HG03139 (cell line): ENCODE data around the gene RAPGEFL1.
A peak's percentile ranks its signal among the peaks of the same experiment; 100 is the strongest.
"Not testable (repeated sequence)": the region's sequence is repeated elsewhere in the genome, so short reads cannot be mapped to it uniquely, and the experiment has no call there.

Experiments used
- ATAC-seq: cut with Tn5 transposase; IDR thresholded peaks from one replicate; pipeline ENCODE4 v1.9.1; 2021; ENCODE audit not compliant: unreplicated experiment

RAPGEFL1 gene

DNA sequence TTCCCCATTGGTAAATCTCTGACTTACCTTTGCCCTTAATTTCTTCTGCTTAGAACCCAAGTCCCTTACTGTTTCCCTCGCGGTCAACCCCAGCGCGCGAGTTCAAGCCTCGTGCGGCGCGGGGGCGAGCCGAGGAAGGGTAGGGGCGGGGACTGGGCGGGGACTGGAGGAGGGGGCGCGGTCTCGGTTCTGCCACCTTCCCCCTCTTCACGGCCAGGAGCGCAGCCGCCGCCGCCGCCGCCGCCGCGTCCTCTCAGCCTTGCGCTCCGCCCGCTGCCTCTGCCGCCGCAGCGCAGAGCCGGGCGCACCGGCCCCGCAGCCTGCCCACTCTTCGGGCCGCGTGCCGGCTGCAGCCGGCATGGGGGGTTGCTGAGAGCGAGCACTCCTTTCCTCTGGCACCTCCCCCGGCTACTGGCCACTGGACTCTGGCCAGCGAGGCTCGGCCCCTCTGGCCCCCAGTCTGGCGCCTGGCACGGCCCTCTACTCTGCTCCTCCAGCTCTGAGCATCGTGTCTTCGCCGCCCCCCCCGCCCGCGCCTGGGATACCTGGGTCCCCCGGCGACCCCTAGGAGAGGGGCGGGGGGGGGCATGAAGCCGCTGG lies at the start of gene RAPGEFL1:
Gene RAPGEFL1 (plus strand): TSS at position 196 of the 600 bp plus-strand sequence. CDS start 392 bp downstream, at position 588.
- no peak for ATAC-seq

DNA sequence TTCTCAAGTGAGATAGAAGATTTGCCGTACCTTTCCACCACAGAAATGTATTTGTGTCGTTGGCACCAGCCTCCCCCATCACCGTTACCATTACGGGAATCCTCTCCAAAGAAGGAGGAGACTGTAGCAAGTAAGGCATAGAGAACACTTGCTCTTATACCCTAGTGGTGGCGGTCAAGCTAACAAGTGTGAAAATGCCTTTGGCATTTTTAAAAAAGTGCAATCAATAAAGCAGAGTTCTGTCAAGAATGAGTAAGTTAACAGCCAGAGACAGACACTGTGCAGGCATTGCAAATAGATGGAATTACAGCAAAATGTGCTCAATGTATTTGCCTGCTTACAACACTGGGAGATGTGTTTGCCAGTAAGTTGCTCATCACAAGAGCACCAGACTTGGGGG lies 47.8 kb upstream of the RAPGEFL1 start:
- ATAC-seq = no peak

GRCh38 chr17:40130352-40131042 lies 46.8 kb upstream of the RAPGEFL1 start:
- no peak for ATAC-seq

- ATAC-seq = no peak
Measured at GRCh38 chr17:40134184-40134583, 43.1 kb upstream of the RAPGEFL1 start.

DNA sequence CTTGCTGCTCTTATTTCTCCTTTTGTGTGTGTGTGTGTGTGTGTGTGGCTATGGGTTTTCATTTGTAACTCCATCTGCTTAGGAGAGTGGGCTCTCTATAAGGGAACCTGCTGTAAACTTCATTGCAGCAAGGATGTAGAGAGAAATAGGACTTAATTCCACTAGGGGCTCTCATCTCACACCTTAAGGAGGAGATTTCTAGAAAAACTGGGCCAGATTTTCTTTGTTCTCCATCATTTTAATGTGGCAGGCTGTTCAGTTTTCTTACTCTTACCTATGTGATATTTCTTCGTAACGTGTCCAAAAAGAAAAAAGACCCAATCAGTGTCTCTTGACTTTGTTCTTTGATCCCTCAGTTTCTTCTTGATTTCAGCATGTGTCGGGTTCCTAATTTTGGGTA lies 41.5 kb upstream of the RAPGEFL1 start:
- no peak for ATAC-seq

DNA sequence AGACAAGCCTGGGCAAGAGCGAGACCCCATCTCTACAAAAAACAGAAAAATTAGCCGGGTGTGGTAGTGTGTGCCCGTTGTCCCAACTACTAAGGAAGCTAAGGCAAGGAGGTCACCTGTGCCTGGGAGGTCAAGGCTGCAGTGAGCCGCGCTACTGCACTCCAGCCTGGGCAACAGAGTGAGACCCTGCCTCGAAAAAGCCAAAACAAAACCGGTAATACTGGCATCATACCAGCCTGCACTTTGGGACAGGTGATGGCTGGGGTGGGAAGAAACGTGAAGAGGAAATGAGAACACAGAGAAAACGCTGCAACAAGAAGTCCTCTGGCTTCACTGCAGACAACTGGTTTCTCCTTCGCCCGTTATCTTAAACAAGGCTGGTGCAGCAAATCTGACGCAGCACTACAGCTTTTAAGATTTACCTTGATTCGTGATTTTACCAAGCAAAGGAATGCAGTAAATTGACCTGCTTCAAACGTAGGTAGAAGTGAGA lies 37.7 kb upstream of the RAPGEFL1 start:
- peak; percentile 7 for ATAC-seq

DNA sequence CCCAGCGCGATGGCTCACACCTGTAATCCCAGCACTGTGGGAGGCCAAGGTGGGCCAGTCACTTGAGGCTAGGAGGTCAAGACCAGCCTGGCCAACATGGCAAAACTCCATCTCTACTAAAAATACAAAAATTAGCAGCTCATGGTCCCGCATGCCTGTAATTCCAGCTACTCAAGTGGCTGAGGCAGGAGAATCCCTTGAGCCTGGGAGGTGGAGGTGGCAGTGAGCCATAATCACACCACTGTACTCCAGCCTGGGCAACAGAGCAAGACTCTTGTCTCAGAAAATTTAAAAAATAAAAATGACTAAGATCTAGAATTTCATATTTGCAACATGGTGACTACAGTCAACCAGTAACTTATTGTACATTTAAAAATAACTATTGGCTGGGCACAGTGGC lies 34.1 kb upstream of the RAPGEFL1 start:
- not testable (repeated sequence) for ATAC-seq

GRCh38 chr17:40145476-40145875 lies 31.8 kb upstream of the RAPGEFL1 start:
- ATAC-seq = no peak

DNA sequence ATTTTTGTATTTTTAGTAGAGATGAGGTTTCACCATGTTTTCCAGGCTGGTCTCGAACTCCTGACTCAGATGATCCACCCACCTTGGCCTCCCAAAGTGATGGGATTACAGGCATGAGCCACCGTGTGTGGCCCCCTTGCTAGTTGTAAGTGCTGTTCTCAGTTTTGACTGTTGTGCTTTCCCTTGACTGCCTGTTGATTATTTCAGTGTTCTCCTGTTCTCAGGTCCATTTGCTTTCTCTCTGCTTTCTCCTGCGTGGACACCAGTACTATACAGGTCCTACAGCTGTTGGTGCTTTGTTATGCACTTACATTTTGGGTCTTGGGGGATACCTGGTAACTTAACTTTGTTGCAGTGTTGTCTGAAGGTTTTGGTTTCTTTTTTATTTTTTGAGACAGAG lies 28.7 kb upstream of the RAPGEFL1 start:
- no peak for ATAC-seq

DNA sequence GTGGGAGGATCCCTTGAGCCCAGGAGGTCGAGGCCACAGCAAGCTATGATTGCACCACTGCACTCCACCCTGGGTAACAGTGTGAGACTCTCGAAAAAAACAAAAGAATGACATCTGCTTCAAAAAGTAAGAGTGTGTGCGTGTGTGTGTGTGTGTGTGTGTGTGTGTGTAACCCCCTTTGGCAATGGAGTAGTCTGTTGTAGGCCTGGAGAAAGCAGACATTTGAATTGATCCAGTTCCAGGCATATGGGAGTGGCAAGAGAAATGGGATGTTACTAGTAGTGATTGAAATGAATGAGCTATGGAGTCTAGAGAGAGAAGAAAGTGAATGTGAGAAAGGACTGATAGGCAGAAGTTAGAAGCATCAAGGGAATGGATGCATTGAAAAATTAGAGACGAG lies 27.0 kb upstream of the RAPGEFL1 start:
- ATAC-seq = no peak

DNA sequence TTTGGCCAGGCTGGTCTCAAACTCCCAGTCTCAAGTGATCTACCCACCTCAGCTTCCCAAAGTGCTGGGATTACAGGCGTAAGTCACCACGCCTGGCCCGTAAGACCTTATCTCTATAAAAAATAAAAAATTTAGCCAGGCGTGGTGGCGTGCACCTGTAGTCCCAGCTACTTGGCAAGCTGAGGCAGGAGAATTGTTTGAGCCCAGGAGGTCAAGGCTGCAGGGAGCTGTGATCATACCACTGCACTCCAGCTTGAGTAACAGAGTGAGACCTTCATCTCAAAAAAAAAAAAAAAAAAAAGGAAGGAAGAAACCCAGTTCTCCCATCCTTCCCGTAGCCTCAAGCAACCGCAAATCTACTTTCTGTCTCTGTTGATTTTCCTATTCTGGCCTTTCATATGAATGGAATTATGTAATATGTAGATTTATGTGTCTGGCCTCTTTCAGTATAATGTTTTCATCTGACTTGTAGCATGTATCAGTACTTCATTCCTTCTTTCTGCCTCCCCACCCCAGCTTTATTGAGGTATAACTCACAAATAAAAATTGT lies 25.8 kb upstream of the RAPGEFL1 start:
- ATAC-seq = no peak

DNA sequence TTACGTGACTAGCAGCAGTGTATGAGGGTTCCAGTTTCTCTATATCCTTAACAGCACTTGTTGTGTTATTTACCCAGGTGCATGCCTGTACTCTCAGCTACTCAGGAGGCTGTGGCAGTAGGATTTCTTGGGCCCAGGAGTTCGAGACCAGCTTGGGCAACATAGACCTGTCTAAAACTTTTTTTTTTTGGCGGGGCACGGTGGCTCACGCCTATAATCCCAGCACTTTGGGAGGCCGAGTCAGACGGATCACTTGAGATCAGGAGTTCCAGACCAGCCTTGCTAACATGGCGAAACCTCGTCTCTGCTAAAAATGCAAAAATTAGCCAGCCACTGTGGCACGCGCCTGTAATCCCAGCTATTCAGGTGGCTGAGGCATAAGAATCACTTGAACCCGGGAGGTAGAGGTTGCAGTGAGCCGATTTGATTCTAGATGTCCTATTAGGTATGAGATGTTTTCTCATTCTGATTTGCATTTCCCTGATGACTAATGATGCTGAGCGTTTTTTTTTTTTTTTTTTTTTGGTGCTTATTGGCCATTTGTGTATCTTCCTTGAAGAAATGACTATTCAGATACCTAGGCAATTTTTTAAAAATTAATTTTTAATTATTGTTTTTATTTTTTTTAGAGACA lies 23.6 kb upstream of the RAPGEFL1 start:
- no peak for ATAC-seq

GRCh38 chr17:40157973-40158372 lies 19.3 kb upstream of the RAPGEFL1 start:
- ATAC-seq = no peak

DNA sequence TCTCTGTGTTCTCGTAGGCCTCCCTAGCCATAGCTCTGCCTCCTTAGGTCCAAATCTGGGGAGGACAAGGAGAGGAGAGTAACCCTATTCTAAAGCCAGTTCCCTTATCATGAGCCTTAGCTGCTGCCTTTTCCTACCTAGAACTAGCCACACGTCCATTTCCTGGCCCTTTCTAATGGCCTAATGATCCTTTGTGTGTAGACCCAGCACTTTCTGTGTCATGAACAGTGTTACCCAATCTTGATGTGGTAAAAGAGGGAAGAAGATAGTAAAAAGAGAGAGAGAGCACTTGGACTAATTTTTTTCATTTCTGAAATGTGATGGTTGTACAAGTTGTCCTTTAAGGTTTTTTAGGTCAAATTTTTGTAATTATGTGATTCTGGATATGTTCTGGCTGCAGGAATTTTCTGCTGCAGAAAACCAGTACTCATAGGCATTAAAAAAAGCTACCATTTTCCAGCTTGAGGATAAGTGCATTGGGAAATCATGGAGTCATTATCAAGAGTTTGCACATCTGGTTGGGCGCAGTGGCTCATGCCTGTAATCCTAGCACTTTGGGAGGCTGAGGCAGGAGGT lies 18.7 kb upstream of the RAPGEFL1 start:
- ATAC-seq = no peak

- ATAC-seq = no peak
Measured at GRCh38 chr17:40159456-40159855, 17.8 kb upstream of the RAPGEFL1 start.

- ATAC-seq = no peak
Measured at GRCh38 chr17:40167685-40168261, 9.5 kb upstream of the RAPGEFL1 start.

- no peak for ATAC-seq
Measured at GRCh38 chr17:40168262-40168832, 8.9 kb upstream of the RAPGEFL1 start.

DNA sequence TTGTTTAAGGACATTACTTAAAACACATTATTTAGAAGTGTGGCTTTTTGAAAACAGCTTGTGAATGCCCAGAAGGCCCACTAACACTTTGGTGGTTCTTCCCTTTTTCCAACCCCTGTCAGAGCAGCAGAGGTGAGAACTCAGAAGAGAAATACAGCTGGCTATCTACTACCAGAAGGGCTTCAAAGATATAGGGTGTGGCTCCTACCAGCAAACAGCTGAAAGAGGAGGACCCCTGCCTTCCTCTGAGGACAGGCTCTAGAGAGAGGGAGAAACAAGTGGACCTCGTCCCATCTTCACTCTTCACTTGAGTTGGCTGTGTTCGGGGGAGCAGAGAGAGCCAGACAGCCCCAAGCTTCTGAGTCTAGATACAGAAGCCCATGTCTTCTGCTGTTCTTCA lies 6.9 kb upstream of the RAPGEFL1 start:
- ATAC-seq = no peak

DNA sequence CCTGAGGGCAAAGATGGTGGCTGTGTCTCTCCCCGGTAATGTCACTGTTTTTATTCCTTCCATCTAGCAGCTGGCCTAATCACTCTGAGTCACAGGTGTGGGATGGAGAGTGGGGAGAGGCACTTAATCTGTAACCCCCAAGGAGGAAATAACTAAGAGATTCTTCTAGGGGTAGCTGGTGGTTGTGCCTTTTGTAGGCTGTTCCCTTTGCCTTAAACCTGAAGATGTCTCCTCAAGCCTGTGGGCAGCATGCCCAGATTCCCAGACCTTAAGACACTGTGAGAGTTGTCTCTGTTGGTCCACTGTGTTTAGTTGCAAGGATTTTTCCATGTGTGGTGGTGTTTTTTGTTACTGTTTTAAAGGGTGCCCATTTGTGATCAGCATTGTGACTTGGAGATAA lies 5.5 kb upstream of the RAPGEFL1 start:
- no peak for ATAC-seq

- ATAC-seq = no peak
Measured at GRCh38 chr17:40173091-40173777, 4.0 kb upstream of the RAPGEFL1 start.
